Inferior parietal cortex (tissue), 1 donor: ENCODE measurements around the gene GADD45A.
A peak's percentile ranks its signal among the peaks of the same experiment; 100 is the strongest.
"Not testable (repeated sequence)": the region's sequence is repeated elsewhere in the genome, so short reads cannot be mapped to it uniquely, and the experiment has no call there.

Source experiments
- DNase-seq: peaks from one replicate; pipeline ENCODE4 v3.0.0-alpha.2; 2016; ENCODE audit errors: extremely low spot score

The GADD45A gene

GRCh38 chr1:67685067-67685557, at the start of gene GADD45A:
TSS of gene GADD45A (plus strand) at chr1:67685201. CDS start at chr1:67685495, 294 bp downstream.
- peak; percentile 96 for DNase-seq

GRCh38 chr1:67636146-67636545, 48.9 kb upstream of the GADD45A start:
- no peak for DNase-seq

- DNase-seq = no peak
Measured at GRCh38 chr1:67639361-67639760, 45.6 kb upstream of the GADD45A start.

GRCh38 chr1:67642629-67643028, 42.4 kb upstream of the GADD45A start:
- no peak for DNase-seq

- DNase-seq = no peak
Measured at GRCh38 chr1:67644566-67644965, 40.4 kb upstream of the GADD45A start.

- no peak for DNase-seq
Measured at GRCh38 chr1:67645495-67646144, 39.4 kb upstream of the GADD45A start.

- no peak for DNase-seq
Measured at GRCh38 chr1:67646145-67647035, 38.6 kb upstream of the GADD45A start.

GRCh38 chr1:67647036-67647798, 37.8 kb upstream of the GADD45A start:
- DNase-seq = no peak

- no peak for DNase-seq
Measured at GRCh38 chr1:67647814-67648358, 37.1 kb upstream of the GADD45A start.

- DNase-seq = no peak
Measured at GRCh38 chr1:67648582-67649326, 36.2 kb upstream of the GADD45A start.

- no peak for DNase-seq
Measured at GRCh38 chr1:67650061-67650460, 34.9 kb upstream of the GADD45A start.

- no peak for DNase-seq
Measured at GRCh38 chr1:67651031-67651430, 34.0 kb upstream of the GADD45A start.

- no peak for DNase-seq
Measured at GRCh38 chr1:67652800-67653199, 32.2 kb upstream of the GADD45A start.

- DNase-seq = no peak
Measured at GRCh38 chr1:67653304-67653703, 31.7 kb upstream of the GADD45A start.

- DNase-seq = no peak
Measured at GRCh38 chr1:67655581-67655980, 29.4 kb upstream of the GADD45A start.

GRCh38 chr1:67657152-67657551, 27.8 kb upstream of the GADD45A start:
- not testable (repeated sequence) for DNase-seq

GRCh38 chr1:67659229-67659628, 25.8 kb upstream of the GADD45A start:
- no peak for DNase-seq

- no peak for DNase-seq
Measured at GRCh38 chr1:67662884-67663283, 22.1 kb upstream of the GADD45A start.

- DNase-seq = no peak
Measured at GRCh38 chr1:67664048-67664447, 21.0 kb upstream of the GADD45A start.

GRCh38 chr1:67665307-67665706, 19.7 kb upstream of the GADD45A start:
- not testable (repeated sequence) for DNase-seq

GRCh38 chr1:67666636-67667035, 18.4 kb upstream of the GADD45A start:
- DNase-seq = no peak
